Uterus (tissue), 2 donors: ENCODE data around the gene NSD1.

Experiments
- CTCF ChIP-seq, 4 experiments: fragments of 200-600 bp in 2 of 4; fragments of 450-650 bp in 2 of 4; sonication (generic) in 2 of 4; IDR thresholded peaks; one replicate each; pipeline ENCODE4 v1.5.1; 2016 to 2019; ENCODE audit warnings: antibody characterized with exemption in 4 of 4, mild to moderate bottlenecking in 2 of 4, moderate library complexity in 1 of 4
- POLR2A ChIP-seq, 2 donors: fragments of 450-650 bp; IDR thresholded peaks; one replicate each; pipeline ENCODE4 v1.6.1; 2016; ENCODE audit warnings: antibody characterized with exemption in 2 of 2, mild to moderate bottlenecking in 1 of 2, moderate library complexity in 1 of 2

- TF ChIP-seq CTCF (IDR thresholded peaks at IDR 0.05) (no peak), POLR2A (IDR thresholded peaks at IDR 0.05) (no peak)
These were observed 176.8 kb downstream of the NSD1 start for GRCh38 chr5:177310332-177310731.
